CD4-positive, alpha-beta T cell treated with Interleukin-1 beta for 1 hour (primary cell): ENCODE measurements around the gene LRIT2.
A peak's percentile ranks its signal among the peaks of the same experiment; 100 is the strongest.
"Not testable (repeated sequence)": the region's sequence is repeated elsewhere in the genome, so short reads cannot be mapped to it uniquely, and the experiment has no call there.

Experiments
- DNase-seq, 2 donors: peaks; one replicate each; pipeline ENCODE4 v3.0.0-alpha.2; 2020 to 2022

The LRIT2 gene

GRCh38 chr10:84177541-84178141, 47.7 kb downstream of the LRIT2 start:
- DNase-seq, result peak; percentile 69 to 71

- no peak for DNase-seq
Measured at GRCh38 chr10:84176836-84177474, 48.4 kb downstream of the LRIT2 start.

- no peak for DNase-seq
Measured at GRCh38 chr10:84176351-84176750, 49.0 kb downstream of the LRIT2 start.

GRCh38 chr10:84175436-84175835, 49.9 kb downstream of the LRIT2 start:
- DNase-seq, result no peak

- no peak for DNase-seq
Measured at GRCh38 chr10:84173501-84173929, 51.8 kb downstream of the LRIT2 start, which contains the start of gene GPR15LG. Gene GPR15LG (plus strand): TSS chr10:84173801. CDS start chr10:84173852, 51 bp downstream.

GRCh38 chr10:84172467-84173356, 52.6 kb downstream of the LRIT2 start:
- DNase-seq, result no peak

GRCh38 chr10:84171700-84172466, 53.5 kb downstream of the LRIT2 start:
- DNase-seq, result not testable (repeated sequence)

- not testable (repeated sequence) for DNase-seq
Measured at GRCh38 chr10:84171237-84171636, 54.1 kb downstream of the LRIT2 start.
